Activated gamma-delta T cell (primary cell): Measurements from ENCODE around the gene ZNF330.

Source experiments
- DNase-seq: peaks from one replicate; lab custom pipeline; 2025; lab: John Stamatoyannopoulos, UW

ZNF330 gene

GRCh38 chr4:141233673-141234072 is 13.0 kb downstream of the ZNF330 start:
- no peak for DNase-seq

- no peak for DNase-seq
These were observed 17.5 kb downstream of the ZNF330 start for GRCh38 chr4:141238186-141238585.

GRCh38 chr4:141240259-141240658 is 19.6 kb downstream of the ZNF330 start:
- DNase-seq: no peak

GRCh38 chr4:141240671-141241070 is 20.0 kb downstream of the ZNF330 start:
- DNase-seq: no peak

GRCh38 chr4:141241986-141242385 is 21.3 kb downstream of the ZNF330 start:
- DNase-seq: no peak

- no peak for DNase-seq
These were observed 23.7 kb downstream of the ZNF330 start for GRCh38 chr4:141244419-141244818.

- no peak for DNase-seq
These were observed 25.5 kb downstream of the ZNF330 start for GRCh38 chr4:141246243-141246642.

GRCh38 chr4:141246683-141247429 is 26.2 kb downstream of the ZNF330 start:
- DNase-seq: no peak

GRCh38 chr4:141247430-141247780 is 26.7 kb downstream of the ZNF330 start:
- DNase-seq: no peak

GRCh38 chr4:141248029-141248428 is 27.3 kb downstream of the ZNF330 start:
- no peak for DNase-seq

GRCh38 chr4:141248486-141248885 is 27.8 kb downstream of the ZNF330 start:
- DNase-seq: no peak

- DNase-seq: no peak
These were observed 33.6 kb downstream of the ZNF330 start for GRCh38 chr4:141254326-141254725.

GRCh38 chr4:141255016-141255415 is 34.3 kb downstream of the ZNF330 start:
- DNase-seq: no peak

- no peak for DNase-seq
These were observed 37.9 kb downstream of the ZNF330 start for GRCh38 chr4:141258558-141258957.

GRCh38 chr4:141275834-141276233 is 55.1 kb downstream of the ZNF330 start:
- no peak for DNase-seq

- DNase-seq: no peak
These were observed 62.5 kb downstream of the ZNF330 start for GRCh38 chr4:141283152-141283551.

- no peak for DNase-seq
These were observed 62.9 kb downstream of the ZNF330 start for GRCh38 chr4:141283563-141283962.
